ENCODE data around the gene PWWP2B. TPM values are rescaled to one million over a fixed set of nuclear protein-coding genes. Genes with fewer than 3 reads are reported as not detected.

PWWP2B gene
- total RNA-seq, 6 experiments from 2014 or later = 3.0 to 12.2 (median 5.1) TPM

DNA sequence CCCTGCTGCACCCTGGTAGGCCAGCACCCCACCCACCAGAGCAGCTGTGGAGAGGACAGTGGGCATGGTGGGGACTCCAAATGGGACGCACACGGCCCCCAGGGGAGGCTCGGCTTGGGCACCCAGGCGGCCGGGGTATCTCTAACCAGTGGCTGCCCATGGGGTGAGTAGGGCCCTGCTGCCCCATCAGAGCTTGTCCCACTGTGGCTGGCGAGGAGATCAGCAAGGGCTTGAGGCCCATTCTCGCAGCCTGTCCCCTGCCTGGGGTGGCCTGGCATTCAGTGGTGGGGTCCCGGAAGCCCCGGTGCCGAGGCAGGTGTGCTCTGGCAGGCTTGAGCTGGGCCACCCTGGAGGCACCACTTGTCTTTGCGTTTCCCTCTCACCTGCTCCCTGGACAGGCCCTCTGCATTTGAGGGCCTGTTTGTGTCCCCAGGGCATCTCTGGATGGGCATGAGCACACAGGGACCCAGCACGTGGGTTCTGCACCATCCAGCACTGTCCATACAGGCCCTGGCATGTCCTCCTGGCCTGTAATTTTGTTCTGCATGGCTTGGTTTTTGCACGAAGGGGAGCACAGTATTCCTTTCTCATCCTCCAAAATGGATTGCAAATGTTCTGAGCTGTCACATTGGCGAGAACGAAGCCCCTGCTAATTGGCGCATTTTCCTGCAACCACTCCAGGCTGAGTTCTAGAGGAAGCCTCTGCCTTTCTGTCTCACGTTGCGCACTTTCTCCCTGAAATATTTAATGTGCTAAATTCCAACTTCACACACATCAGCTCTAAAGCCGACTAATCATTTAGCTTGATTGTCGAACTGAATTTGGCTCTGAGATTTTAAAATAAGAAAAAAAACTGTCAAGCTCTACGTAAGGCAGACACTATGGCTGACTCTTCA, 27.2 kb downstream of the PWWP2B start:
- ATAC-seq = no peak
- Histone ChIP-seq H3K27ac (no peak overlapping the region), H3K27me3 (no peaks in the 10 kb centered on the region), H3K4me3 (no peak overlapping the region), H3K4me1 (peaks cover 0 to 6% (median 0%) of the 10 kb centered on the region in 4 donors), H3K36me3 (no peaks in the 10 kb centered on the region), H3K9me3 (no peaks in the 10 kb centered on the region)
- WGBS (ENCODE audit: insufficient coverage, low coverage, low lambda C conversion rate, missing lambda C conversion rate) = 79% methylated on average over 9 of the region's 21 CpGs
- DNase-seq = no peak
- TF ChIP-seq, protein P1, sequence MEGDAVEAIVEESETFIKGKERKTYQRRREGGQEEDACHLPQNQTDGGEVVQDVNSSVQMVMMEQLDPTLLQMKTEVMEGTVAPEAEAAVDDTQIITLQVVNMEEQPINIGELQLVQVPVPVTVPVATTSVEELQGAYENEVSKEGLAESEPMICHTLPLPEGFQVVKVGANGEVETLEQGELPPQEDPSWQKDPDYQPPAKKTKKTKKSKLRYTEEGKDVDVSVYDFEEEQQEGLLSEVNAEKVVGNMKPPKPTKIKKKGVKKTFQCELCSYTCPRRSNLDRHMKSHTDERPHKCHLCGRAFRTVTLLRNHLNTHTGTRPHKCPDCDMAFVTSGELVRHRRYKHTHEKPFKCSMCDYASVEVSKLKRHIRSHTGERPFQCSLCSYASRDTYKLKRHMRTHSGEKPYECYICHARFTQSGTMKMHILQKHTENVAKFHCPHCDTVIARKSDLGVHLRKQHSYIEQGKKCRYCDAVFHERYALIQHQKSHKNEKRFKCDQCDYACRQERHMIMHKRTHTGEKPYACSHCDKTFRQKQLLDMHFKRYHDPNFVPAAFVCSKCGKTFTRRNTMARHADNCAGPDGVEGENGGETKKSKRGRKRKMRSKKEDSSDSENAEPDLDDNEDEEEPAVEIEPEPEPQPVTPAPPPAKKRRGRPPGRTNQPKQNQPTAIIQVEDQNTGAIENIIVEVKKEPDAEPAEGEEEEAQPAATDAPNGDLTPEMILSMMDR (IDR thresholded peaks at IDR 0.05) = no peak
- no peak for TF ChIP-seq POLR2A (IDR thresholded peaks at IDR 0.05)
- intact Hi-C loops (cut with DNase I) = no loop called here

DNA sequence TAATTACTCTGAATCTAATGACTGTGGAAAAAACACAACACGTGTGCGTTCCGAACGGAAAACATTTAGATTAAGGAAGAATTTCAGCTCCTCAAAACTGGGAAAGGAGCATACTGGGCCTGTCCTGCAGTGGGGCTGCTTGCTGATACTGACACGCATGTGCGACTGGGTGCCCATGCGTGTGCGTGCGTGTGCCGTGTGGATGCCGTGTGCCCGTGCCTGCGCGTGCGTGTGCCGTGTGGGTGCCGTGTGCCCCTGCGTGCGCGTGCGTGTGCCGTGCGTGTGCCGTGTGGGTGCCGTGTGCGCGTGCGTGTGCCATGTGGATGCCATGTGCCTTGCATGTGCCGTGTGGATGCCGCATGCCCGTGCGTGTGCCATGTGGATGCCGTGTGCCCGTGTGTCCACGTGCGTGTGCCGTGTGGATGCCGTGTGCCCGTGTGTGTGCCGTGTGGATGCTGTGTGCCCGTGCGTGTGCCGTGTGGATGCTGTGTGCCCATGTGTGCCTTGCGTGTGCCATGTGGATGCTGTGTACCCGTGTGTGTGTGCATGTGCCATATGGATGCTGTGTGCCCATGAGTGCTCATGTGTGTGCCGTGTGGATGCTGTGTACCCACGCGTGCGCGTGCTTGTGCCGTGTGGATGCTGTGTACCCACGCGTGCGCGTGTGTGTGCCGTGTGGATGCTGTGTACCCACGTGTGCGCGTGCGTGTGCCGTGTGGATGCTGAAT, 28.2 kb downstream of the PWWP2B start:
- DNase-seq (no peak), ATAC-seq (no peak)
- Histone ChIP-seq H3K4me1 (peaks cover 0 to 6% (median 0%) of the 10 kb centered on the region in 4 donors), H3K4me3 (no peak overlapping the region), H3K9me3 (no peaks in the 10 kb centered on the region), H3K36me3 (no peaks in the 10 kb centered on the region), H3K27ac (no peak overlapping the region), H3K27me3 (no peaks in the 10 kb centered on the region)
- no peak for TF ChIP-seq POLR2A (IDR thresholded peaks at IDR 0.05)
- intact Hi-C loops (cut with DNase I) = no loop called here
- 98% methylated on average over 30 of the region's 61 CpGs for WGBS (ENCODE audit: insufficient coverage, low coverage, low lambda C conversion rate, missing lambda C conversion rate)

DNA sequence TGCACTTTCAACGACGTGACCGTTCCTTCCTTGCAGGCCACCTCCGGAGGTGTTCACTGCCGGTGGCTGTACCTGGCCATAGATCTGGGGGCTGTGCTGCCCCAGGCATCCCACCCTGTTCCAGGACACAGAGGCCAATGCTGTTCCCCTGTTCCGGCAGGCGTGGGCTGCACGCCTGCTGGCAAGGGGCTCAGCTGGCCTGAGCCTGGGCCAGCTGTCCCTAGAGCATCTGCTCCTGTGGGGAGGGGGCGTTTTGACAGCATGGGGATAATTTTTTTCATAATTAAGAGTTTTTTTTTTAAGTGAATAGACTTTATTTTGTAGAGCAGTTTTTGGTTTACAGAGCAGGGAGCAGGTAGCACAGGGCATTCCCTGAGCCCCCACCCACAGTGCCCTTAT, 28.8 kb downstream of the PWWP2B start:
- TF ChIP-seq, protein P1 (IDR thresholded peaks at IDR 0.05) = no peak
- TF ChIP-seq POLR2A (IDR thresholded peaks at IDR 0.05) = no peak
- Histone ChIP-seq H3K36me3 (no peaks in the 10 kb centered on the region), H3K27ac (no peak overlapping the region), H3K9me3 (no peaks in the 10 kb centered on the region), H3K4me3 (no peak overlapping the region), H3K4me1 (peaks cover 0 to 6% (median 0%) of the 10 kb centered on the region in 4 donors), H3K27me3 (no peaks in the 10 kb centered on the region)
- intact Hi-C loops (cut with DNase I) = no loop called here
- DNase-seq (no peak), ATAC-seq (no peak)
- 84% methylated on average over 5 of the region's 9 CpGs for WGBS (ENCODE audit: insufficient coverage, low coverage, low lambda C conversion rate, missing lambda C conversion rate)

DNA sequence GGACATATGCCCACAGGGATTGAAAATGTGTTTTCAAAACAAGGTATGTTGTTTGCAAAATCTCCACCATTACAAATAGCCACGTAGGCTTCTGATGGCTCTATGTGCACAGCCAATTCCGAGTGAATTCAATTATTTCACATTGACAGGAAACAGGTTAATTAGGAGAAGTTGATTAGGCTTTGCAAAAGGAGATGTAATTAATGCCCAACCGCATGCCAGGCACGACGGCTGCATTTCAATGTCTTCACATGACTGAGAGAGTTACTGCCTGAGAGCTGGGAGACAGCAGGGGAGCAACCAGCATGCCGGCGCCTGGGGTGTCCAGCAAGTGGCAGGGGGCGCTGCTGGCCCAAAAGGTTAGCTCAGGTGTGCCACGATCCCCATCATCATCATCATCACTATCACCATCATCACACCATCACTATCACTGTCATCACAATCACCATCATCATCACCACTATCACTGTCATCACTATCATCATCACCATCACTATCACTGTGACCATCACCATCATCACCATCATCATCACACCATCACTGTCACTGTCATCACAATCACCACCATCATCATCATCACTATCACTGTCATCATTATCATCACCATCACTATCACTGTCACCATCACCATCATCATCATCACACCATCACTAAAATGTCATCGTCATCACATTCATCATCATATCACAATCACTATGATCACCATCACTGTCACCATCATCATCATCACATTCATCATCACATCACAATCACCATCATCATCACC, 30.2 kb downstream of the PWWP2B start:
- Histone ChIP-seq H3K4me1 (peaks cover 0 to under 1% (median 0%) of the 10 kb centered on the region in 4 donors), H3K4me3 (no peak overlapping the region), H3K9me3 (no peaks in the 10 kb centered on the region), H3K36me3 (no peaks in the 10 kb centered on the region), H3K27me3 (no peaks in the 10 kb centered on the region), H3K27ac (no peak overlapping the region)
- DNase-seq (no peak), ATAC-seq (no peak)
- TF ChIP-seq, protein P1 (IDR thresholded peaks at IDR 0.05) = no peak
- no peak for TF ChIP-seq POLR2A (IDR thresholded peaks at IDR 0.05)
- intact Hi-C loops (cut with DNase I) = no loop called here
- WGBS (ENCODE audit: insufficient coverage, low coverage, low lambda C conversion rate, missing lambda C conversion rate) = 72% methylated on average over 5 of the region's 10 CpGs
